Lung (tissue), 12 donors: ENCODE data around the gene CDC42EP4. TPM values are rescaled to one million over a fixed set of nuclear protein-coding genes. Genes with fewer than 3 reads are reported as not detected.
A peak's percentile ranks its signal among the peaks of the same experiment; 100 is the strongest.

Experiments used
- ATAC-seq: fragments of 200-7000 bp; cut with Tn5 transposase; one replicate; pipeline ENCODE4 v1.9.1; 2020; ENCODE audit warnings: moderate number of reproducible peaks; ENCODE audit not compliant: insufficient read depth, low FRiP score
- DNase-seq, 3 donors: peaks; one replicate each; pipeline ENCODE4 v3.0.0-alpha.2; 2013 to 2017
- H3K27ac ChIP-seq, 2 donors: one replicate each; pipeline ENCODE4 v1.5.1; 2013; ENCODE audit warnings: mild to moderate bottlenecking in 2 of 2, moderate library complexity in 2 of 2, control low read depth in 1 of 2, inconsistent platforms in 1 of 2, low read depth in 1 of 2, low read length in 1 of 2
- H3K27me3 ChIP-seq, 3 donors: one replicate each; pipeline ENCODE4 v1.5.1; 2013; ENCODE audit warnings: low read length in 2 of 3; ENCODE audit not compliant: control insufficient read depth in 3 of 3, insufficient read depth in 3 of 3
- H3K36me3 ChIP-seq, 4 donors: one replicate each; pipeline ENCODE4 v1.5.1; 2013; ENCODE audit warnings: low read length in 4 of 4, mild to moderate bottlenecking in 1 of 4, moderate library complexity in 1 of 4; ENCODE audit not compliant: control insufficient read depth in 4 of 4, insufficient read depth in 4 of 4
- H3K4me1 ChIP-seq, 5 donors: one replicate each; pipeline ENCODE4 v1.5.1; 2013; ENCODE audit warnings: low read length in 5 of 5, mild to moderate bottlenecking in 2 of 5, moderate library complexity in 1 of 5; ENCODE audit not compliant: control insufficient read depth in 5 of 5, insufficient read depth in 5 of 5
- H3K4me3 ChIP-seq: one replicate; pipeline ENCODE4 v1.5.1; 2013; ENCODE audit warnings: mild to moderate bottlenecking, control low read depth, moderate library complexity
- H3K9ac ChIP-seq, 2 donors: one replicate each; pipeline ENCODE4 v1.5.1; 2013; ENCODE audit warnings: low read length in 2 of 2, control low read depth in 1 of 2; ENCODE audit not compliant: insufficient read depth in 1 of 2
- H3K9me3 ChIP-seq, 4 donors: one replicate each; pipeline ENCODE4 v1.5.1; 2013; ENCODE audit warnings: low read length in 3 of 4, mild to moderate bottlenecking in 1 of 4, moderate library complexity in 1 of 4; ENCODE audit not compliant: control insufficient read depth in 4 of 4, insufficient read depth in 3 of 4
- WGBS, 2 donors: extraction: QIAGEN DNeasy Blood & Tissue Kit; methylation state at CpG; one replicate each; pipeline ENCODE4 v1.1.7; 2013; 5-methylcytosine and 5-hydroxymethylcytosine counted together
- polyA plus RNA-seq, 2 donors: library from polyadenylated mRNA; stranded (reverse); fragments of 200-250 nt; gene quantifications; one replicate each; pipeline ENCODE4 v1.2.1, GENCODE V29; 2013
- total RNA-seq, 2 donors: library from RNA; depleted of rRNA in 1 of 2; stranded (reverse); fragments of >200 nt in 1 of 2; gene quantifications; one replicate each; pipeline ENCODE4 v1.2.1, GENCODE V29; 2014 to 2021
- TF ChIP-seq, protein P1 (sequence below): IDR thresholded peaks from 2 replicates; pipeline ENCODE4 v1.5.1; 2012; ENCODE audit warnings: mild to moderate bottlenecking; ENCODE audit errors: control extremely low read depth, extremely low read depth
- donor health status: control.
- donor health status: control.
- donor health status: Bipolar disorder and iron deficiency.
- donor health status: healthy.
- donor health status: DM: yes; HTN: yes; CAD: no.

CDC42EP4 gene
- total and polyA plus RNA-seq, 4 donors, result 18.6 to 56.2 (median 52.1) TPM

DNA sequence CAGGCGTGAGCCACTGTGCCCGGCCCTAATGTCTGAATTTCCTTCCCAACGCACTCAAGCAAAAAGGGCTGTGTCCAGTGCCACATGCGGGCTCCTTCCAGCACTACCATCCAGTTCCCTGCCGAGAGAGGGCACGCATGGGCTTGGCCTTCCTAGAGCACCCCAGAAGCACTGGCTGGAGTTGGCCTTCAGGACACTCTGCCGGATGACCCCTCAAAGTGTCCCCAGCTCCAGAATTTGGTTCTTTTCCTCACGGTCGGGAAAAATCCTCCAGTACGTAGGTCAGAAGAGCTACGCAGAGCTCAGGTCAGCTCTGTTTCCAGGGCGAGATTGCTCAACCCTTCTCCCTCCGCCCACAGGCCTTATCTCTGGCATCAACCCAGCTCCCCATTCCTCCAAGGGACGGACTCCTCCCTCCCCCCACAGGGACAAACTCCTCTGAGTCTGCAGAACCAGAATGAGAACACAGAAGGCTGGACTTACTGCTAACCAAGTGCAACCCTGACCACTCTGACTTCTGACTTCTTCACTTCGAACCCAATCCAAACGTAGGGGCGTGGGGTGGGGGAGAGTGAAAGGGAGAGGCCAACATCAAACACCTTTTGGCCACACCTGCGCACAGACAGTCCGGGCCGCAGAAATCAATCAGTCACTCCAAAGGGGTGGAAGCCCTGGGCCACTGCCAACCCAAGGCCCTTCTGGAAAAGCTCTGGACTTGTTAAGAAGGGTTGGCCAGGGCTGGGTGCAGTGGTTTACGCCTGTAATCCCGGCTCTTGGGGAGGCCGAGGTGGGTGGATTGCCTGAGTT is 3.6 kb downstream of the CDC42EP4 start:
- H3K36me3 ChIP-seq, result peaks cover 0 to 26% (median 7%) of the 10 kb centered on the region in 4 donors
- peaks cover 21 to 68% (median 29%) of the 10 kb centered on the region in 5 donors for H3K4me1 ChIP-seq
- DNase-seq (peak; percentile 92 to 98 (median 93)), ATAC-seq (peak; percentile 2)
- H3K9me3 ChIP-seq, result no peaks in the 10 kb centered on the region
- peak overlapping the region; percentile 75 to 99 for H3K27ac ChIP-seq
- TF ChIP-seq, protein P1, sequence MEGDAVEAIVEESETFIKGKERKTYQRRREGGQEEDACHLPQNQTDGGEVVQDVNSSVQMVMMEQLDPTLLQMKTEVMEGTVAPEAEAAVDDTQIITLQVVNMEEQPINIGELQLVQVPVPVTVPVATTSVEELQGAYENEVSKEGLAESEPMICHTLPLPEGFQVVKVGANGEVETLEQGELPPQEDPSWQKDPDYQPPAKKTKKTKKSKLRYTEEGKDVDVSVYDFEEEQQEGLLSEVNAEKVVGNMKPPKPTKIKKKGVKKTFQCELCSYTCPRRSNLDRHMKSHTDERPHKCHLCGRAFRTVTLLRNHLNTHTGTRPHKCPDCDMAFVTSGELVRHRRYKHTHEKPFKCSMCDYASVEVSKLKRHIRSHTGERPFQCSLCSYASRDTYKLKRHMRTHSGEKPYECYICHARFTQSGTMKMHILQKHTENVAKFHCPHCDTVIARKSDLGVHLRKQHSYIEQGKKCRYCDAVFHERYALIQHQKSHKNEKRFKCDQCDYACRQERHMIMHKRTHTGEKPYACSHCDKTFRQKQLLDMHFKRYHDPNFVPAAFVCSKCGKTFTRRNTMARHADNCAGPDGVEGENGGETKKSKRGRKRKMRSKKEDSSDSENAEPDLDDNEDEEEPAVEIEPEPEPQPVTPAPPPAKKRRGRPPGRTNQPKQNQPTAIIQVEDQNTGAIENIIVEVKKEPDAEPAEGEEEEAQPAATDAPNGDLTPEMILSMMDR, result no peak
- H3K27me3 ChIP-seq, result no peaks in the 10 kb centered on the region
- H3K9ac ChIP-seq, result peak overlapping the region; percentile 63 to 69
- 35 to 55% methylated on average over 23 of the region's 23 CpGs for WGBS, 2 donors
- H3K4me3 ChIP-seq, result no peak overlapping the region

DNA sequence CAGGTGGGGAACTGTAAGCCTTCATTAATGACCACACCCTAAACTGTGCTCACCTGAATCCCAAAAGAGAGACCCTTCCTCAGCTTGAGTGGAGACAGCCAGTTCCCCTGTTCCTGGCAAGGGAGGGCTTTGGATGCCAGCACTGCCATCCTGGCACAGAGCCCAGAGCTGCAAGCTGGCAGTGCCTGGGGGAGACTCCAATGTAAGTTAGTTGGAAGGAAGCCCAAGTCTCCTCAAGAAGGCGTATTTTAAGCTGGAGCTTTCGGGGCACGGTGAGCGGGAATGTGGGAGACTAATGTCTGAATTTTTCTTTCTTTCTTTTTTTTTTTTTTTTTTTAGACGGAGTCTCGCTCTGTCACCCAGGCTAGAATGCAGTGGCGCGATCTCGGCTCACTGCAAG is 4.7 kb downstream of the CDC42EP4 start:
- no peak for ATAC-seq
- no peak for DNase-seq
- Histone ChIP-seq H3K36me3 (peaks cover 0 to 26% (median 7%) of the 10 kb centered on the region in 4 donors), H3K9ac (peak overlapping the region in 1 of 2 donors; percentile 23), H3K4me1 (peaks cover 24 to 65% (median 29%) of the 10 kb centered on the region in 5 donors), H3K27me3 (no peaks in the 10 kb centered on the region), H3K9me3 (no peaks in the 10 kb centered on the region), H3K4me3 (no peak overlapping the region), H3K27ac (peak overlapping the region; percentile 74 to 99)
- WGBS, 2 donors, result 61 to 73% methylated on average over 7 of the region's 9 CpGs
- TF ChIP-seq, protein P1, result no peak

DNA sequence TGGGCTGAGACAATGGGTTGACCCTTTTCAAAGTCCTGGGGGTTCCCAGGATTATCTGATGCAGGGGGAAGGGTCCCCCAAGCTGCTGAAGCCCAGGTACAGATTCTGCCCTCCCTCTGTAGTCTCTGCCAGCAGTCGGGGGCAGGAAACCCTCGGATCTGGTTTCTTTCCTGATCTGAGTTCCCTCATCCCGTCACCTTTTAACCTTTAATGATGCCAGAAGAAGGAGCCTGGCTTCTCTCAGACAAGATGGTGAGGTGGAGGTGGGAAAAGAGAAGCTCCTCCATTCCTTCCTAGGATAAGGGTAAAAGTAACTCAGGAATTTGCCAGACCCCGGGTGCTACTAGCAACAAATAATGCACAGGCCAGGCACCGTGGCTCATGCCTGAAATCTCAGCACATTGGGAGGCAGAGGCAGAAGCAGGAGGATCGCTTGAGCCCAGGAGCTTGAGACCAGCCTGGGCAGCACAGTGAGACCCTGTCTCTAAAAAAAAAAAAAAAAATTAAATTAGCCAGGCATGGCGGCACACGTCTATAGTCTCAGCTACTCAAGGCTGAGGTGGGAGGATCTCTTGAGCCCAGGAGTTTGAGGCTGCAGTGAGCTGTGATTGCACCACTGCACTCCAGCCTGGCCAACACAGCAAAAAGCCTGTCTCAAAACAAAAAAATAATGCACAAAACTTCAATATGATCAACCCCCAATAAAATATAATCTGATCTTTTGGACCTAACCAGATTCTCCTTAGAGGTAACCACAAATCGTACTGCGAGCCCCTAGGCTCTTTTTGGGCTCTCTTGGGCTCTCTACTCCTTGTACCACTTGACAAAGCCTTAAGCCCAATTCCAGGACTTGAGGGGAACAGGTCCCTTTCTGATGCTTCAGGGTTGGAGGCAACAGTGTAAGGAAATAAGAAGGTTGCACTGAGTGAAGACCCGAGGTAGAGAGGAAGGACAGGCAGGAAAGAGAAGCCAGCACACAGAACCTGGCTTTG is 5.7 kb downstream of the CDC42EP4 start:
- Histone ChIP-seq H3K4me3 (no peak overlapping the region), H3K27me3 (no peaks in the 10 kb centered on the region), H3K36me3 (peaks cover 0 to 20% (median 7%) of the 10 kb centered on the region in 4 donors), H3K9me3 (no peaks in the 10 kb centered on the region), H3K9ac (no peak overlapping the region), H3K4me1 (peaks cover 24 to 65% (median 29%) of the 10 kb centered on the region in 5 donors), H3K27ac (peak overlapping the region; percentile 74 to 99)
- DNase-seq, result no peak
- TF ChIP-seq, protein P1, result no peak
- ATAC-seq, result no peak
- 51 to 60% methylated on average over 10 to 11 of the region's 11 CpGs for WGBS, 2 donors
